SH-SY5Y (cell line): ENCODE data around the gene SPSB4.

Experiments
- GATA2 ChIP-seq: IDR thresholded peaks from 2 replicates; pipeline ENCODE4 v1.6.1; 2011; ENCODE audit warnings: mild to moderate bottlenecking, low read depth, low read length
- GATA3 ChIP-seq: IDR thresholded peaks from 2 replicates; pipeline ENCODE4 v1.6.1; 2011; ENCODE audit warnings: low read depth, mild to moderate bottlenecking, low read length, moderate library complexity

Gene SPSB4

GRCh38 chr3:141080431-141080830, 29.3 kb downstream of the SPSB4 start:
- TF ChIP-seq GATA3 (no peak), GATA2 (no peak)

- no peak for TF ChIP-seq GATA3
- no peak for TF ChIP-seq GATA2
These were observed 30.1 kb downstream of the SPSB4 start for GRCh38 chr3:141081141-141081795.

GRCh38 chr3:141082064-141082463, 30.9 kb downstream of the SPSB4 start:
- TF ChIP-seq GATA2, result no peak
- no peak for TF ChIP-seq GATA3

- TF ChIP-seq GATA3, result no peak
- no peak for TF ChIP-seq GATA2
These were observed 32.1 kb downstream of the SPSB4 start for GRCh38 chr3:141083226-141083625.

- TF ChIP-seq GATA3 (no peak), GATA2 (no peak)
These were observed 32.9 kb downstream of the SPSB4 start for GRCh38 chr3:141083836-141084649.

GRCh38 chr3:141085343-141086070, 34.4 kb downstream of the SPSB4 start:
- no peak for TF ChIP-seq GATA2
- no peak for TF ChIP-seq GATA3

GRCh38 chr3:141086188-141086587, 35.0 kb downstream of the SPSB4 start:
- TF ChIP-seq GATA2 (no peak), GATA3 (no peak)

GRCh38 chr3:141087076-141087777, 36.1 kb downstream of the SPSB4 start:
- no peak for TF ChIP-seq GATA2
- no peak for TF ChIP-seq GATA3

- TF ChIP-seq GATA3 (no peak), GATA2 (no peak)
These were observed 36.6 kb downstream of the SPSB4 start for GRCh38 chr3:141087778-141088130.

- TF ChIP-seq GATA3, result peak; percentile 33; the same call in 1 of the 2 replicates
- TF ChIP-seq GATA2, result peak; percentile 79
These were observed 38.4 kb downstream of the SPSB4 start for GRCh38 chr3:141089339-141090152.

GRCh38 chr3:141091426-141091825, 40.3 kb downstream of the SPSB4 start:
- no peak for TF ChIP-seq GATA3
- no peak for TF ChIP-seq GATA2

- TF ChIP-seq GATA3 (no peak), GATA2 (no peak)
These were observed 41.5 kb downstream of the SPSB4 start for GRCh38 chr3:141092663-141093062.

GRCh38 chr3:141093397-141093796, 42.2 kb downstream of the SPSB4 start:
- TF ChIP-seq GATA3 (no peak), GATA2 (no peak)
